ENCODE measurements around the gene BABAM2.
A peak's percentile ranks its signal among the peaks of the same experiment; 100 is the strongest.
"Not testable (repeated sequence)": the region's sequence is repeated elsewhere in the genome, so short reads cannot be mapped to it uniquely, and the experiment has no call there.

The BABAM2 gene

GRCh38 chr2:27890146-27890923, at the start of gene BABAM2, which contains the start of gene RBKS:
BABAM2 (plus strand) TSS chr2:27890729; CDS start chr2:27894557, 3,828 bp downstream.
RBKS (minus strand) TSS chr2:27890387; CDS start chr2:27890345, 42 bp downstream.
- DNase-seq (ENCODE audit: low spot score): peak; percentile 79

DNA sequence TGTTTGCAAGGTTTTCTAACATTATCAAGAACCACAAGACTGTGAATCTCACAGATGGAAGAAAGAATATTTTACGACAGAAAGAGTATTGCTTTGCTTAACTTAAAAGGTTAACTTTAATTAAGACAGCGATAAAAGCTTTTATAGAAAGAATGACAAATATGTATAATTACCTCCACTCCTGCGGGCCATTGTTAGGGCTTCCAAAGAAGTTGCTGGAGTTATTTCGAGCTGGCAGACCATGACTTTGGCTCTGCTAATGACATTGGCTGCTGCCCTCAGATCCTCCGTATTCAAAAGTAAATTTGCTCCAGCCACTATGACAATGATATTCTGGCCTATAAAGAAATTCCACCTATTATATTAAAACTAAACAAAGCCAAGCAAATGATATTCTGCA, 47.6 kb upstream of the BABAM2 start:
- DNase-seq (ENCODE audit: low spot score): no peak

GRCh38 chr2:27843992-27844391, 46.5 kb upstream of the BABAM2 start:
- no peak for DNase-seq (ENCODE audit: low spot score)

DNA sequence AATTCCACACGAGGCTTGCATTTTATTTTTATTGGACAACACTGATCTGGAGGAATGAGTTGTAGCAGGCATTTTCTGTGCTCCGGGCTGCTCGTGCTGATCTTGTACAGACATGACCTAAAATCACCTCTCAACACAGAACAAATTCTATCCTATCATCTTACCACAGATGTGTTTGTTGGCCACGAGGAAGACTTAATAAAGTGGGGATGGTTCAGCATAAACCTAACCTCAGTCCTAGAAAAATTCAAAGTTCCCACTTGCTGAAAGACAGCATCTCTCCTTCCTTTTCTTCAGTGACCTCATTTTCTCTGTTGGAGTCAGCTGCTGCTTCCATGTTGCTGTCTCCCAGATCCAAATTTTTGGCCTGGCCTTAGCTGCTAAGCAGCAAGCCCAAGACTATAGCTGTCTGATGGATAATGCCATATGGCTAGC, 45.7 kb upstream of the BABAM2 start:
- no peak for DNase-seq (ENCODE audit: low spot score)

- no peak for DNase-seq (ENCODE audit: low spot score)
These were observed 43.2 kb upstream of the BABAM2 start for GRCh38 chr2:27847333-27847732.

- no peak for DNase-seq (ENCODE audit: low spot score)
These were observed 40.8 kb upstream of the BABAM2 start for GRCh38 chr2:27849558-27850205.

GRCh38 chr2:27852691-27853090, 37.8 kb upstream of the BABAM2 start:
- no peak for DNase-seq (ENCODE audit: low spot score)

DNA sequence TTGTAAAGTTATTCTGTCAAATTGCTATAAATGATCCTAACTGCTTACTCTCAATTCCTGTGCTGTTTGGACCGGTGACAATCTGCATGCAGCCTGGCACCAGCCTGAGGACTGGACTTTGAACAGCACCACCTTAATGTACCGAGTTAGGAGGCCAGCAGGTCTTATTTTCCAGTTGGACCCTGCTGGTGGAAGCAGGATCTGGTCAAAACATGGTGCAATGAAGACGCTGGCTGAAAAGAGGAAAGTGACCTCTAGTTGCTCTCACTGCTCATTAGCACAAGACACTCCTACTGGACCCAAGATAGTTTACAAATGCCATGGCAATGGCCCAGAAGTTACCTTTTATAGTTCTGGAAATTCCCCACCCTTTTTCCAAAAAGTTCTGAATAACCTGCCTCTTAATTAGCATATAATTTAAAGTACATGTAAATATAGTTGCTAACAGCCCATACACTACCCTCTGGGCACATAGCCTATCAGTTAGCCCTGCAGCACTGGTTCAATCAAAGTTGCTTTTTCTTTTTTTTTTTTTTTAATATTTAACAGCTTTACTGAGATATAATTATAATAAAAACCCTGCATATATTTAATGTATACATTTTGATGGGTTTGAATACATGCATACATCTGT, 36.2 kb upstream of the BABAM2 start:
- no peak for DNase-seq (ENCODE audit: low spot score)

- DNase-seq (ENCODE audit: low spot score): no peak
These were observed 35.1 kb upstream of the BABAM2 start for GRCh38 chr2:27855476-27855875.

GRCh38 chr2:27856386-27856785, 34.1 kb upstream of the BABAM2 start:
- DNase-seq (ENCODE audit: low spot score): no peak

DNA sequence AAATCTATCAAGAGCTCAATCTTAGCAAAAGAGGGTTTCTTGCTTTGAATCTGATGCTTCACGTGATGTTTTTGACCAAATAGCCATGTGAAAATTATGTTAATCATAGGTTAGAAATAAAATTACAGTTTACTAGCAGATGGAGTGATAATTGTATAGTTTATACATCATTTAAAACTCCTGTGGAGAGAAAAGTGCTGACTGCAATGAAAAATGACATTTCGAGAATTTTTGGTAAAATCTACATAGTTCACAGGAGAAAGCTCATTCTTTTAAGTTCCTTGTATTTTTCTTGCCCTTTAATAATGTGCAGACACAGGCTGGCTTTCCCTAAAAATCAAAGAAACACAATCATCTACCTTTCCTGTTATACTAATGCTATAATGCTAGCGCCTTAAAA, 33.6 kb upstream of the BABAM2 start:
- no peak for DNase-seq (ENCODE audit: low spot score)

DNA sequence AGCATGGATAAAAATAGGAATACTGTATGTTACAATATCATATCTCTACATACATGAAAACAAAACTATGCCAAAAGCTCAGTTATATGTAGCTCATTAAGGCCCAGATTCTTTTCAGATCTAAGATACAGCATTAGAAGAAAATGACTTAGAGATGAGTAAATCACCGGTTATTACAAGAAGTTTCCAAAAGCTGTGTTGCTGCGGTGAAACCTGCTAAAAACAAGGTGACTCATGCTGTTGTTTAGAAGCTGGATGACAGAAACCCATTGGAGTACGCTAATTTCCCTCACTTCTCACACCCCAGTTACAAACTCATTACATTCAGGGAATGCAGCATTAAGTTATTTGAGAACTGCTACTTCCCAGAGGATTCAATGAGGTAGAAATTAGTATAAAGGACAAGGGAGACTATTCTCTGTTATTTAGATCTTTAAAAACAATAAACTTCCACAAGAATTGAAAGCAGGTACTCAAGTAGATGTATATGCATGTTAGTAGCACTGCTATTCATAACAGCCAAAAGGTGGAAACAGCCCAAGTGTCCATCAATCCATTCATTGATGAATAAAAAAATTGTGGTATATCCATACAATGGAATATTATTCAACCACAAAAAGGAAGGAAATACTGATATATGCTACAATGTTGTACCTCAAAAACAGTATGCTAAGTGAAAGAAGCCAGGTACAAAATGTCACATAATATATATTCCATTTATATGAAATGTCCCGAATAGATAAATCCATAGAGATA, 32.9 kb upstream of the BABAM2 start:
- no peak for DNase-seq (ENCODE audit: low spot score)

- DNase-seq (ENCODE audit: low spot score): no peak
These were observed 30.4 kb upstream of the BABAM2 start for GRCh38 chr2:27860111-27860510.

GRCh38 chr2:27863146-27863545, 27.4 kb upstream of the BABAM2 start:
- no peak for DNase-seq (ENCODE audit: low spot score)

DNA sequence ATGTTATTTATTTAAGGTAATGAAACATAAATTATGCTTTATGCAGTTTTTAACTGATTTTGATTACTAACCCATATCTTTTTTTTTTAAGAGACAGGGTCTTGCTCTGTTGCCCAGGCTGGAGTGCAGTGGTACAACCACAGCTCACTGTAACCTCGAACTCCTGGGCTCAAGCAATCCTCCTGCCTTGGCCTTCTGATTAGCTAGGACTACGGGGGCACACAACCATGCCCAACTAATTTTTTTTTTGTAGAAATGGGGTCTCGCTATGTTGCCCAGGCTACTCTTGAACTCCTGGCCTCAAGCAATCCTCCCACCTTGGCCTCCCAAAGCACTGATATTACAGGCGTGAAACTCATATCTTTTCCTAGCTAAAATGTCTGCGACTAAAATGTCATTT, 26.6 kb upstream of the BABAM2 start:
- not testable (repeated sequence) for DNase-seq (ENCODE audit: low spot score)

GRCh38 chr2:27866237-27866636, 24.3 kb upstream of the BABAM2 start:
- DNase-seq (ENCODE audit: low spot score): no peak

DNA sequence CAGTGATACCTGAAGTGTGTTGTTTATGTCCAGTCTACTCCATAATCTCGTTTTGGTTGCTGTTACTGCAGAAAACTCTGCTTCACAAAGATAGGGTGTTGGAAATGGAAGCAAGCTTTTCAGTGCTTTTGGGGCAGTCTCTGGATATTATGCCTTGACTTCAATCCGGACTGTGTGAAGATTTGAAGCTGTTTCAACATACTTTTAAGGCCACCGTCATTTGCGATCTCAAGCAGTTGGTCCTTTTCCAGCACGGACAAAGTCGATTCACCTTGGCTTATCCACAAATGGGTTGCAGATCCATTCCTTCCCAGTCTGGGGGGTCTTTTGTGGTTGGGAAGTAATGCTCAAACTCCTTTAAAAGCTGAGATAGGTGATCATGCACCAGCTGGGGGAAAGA, 20.8 kb upstream of the BABAM2 start:
- DNase-seq (ENCODE audit: low spot score): no peak

DNA sequence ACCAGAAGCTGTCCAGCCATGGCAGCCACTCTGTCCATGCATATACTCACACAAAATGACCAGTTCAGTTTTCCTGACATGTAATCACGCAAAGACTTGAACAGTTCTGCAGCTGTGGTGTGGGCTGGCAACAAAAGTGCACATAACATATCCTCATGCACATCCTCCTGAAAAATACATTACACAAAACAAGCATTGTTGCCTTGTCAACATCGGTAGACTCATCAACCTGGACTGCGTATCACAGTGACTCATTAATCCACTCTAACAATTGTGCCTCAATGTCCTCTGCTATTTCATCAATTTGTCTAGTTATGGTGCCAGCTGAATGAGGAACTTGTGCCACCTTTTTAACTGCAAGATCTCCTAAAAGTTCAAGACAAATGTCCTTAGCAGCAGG, 19.8 kb upstream of the BABAM2 start:
- DNase-seq (ENCODE audit: low spot score): no peak

DNA sequence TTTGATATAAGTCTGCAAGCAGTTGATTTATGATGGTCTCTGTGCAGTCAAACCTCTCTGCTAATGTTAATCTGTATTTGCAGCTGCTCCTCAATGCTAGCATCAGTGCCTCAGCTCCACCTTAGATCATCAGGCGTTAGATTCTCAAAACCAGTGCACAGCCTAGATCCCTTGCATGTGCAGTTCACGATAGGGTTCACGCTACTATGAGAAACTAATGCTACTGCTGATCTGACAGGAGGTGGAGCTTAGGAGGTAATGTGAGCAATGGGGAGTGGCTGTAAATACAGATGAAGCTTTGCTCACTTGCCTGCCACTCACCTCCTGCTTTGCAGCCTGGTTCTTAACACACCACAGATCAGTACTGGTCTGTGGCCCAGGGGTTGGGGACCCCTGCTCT, 18.7 kb upstream of the BABAM2 start:
- DNase-seq (ENCODE audit: low spot score): no peak

DNA sequence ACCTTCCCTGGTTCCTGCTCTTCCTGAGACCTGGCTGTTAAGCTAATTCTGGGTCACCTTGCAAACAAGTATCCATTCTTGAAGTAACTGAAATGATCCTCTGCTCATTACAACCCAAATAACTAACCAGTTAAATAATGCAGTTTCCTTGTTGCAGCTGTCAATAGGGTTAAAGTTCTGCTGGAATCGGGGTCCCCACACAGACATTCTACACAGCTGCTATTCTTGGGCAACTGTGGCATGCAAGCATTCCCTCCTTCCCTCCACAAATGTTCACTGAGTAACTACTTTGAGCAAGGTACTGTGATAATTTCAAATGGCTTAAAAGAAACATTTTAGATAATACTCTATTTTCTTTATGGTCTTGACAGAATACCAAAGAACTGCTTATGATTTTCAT, 17.4 kb upstream of the BABAM2 start:
- no peak for DNase-seq (ENCODE audit: low spot score)

DNA sequence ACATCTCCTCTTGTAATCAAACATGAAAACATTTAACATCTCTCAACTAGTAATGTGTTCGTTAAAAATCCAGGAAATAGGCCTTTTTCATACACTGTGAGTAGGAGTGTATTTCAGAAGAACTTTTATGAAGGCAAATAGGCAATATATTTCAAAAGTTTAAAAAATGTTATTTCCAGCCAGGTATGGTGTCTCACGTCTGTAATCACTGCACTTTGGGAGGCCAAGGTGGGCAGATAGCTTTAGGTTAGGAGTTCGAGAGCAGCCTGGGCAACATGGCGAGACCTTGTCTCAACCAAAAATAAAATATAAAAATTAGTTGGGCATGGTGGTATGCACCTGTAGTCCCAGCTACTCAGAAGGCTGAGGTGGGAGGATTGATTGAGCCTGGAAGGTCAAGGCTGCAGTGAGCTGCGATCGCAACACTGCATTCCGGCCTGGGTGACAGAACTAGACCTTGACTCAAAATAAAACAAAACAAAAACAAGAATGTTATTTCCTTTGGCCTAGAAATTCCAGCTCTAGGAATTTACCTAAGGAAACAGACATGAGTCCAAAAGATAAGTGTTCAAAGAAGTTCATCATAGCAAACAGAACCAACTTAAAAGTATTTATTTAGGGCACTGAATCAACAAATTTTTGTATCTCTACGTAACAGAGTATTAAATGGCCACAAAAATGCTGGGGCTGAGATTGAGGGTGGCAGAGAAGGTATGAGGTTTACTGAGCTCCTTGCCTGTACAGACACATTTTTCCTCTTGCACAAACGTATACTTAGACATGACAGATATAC, 15.2 kb upstream of the BABAM2 start:
- DNase-seq (ENCODE audit: low spot score): no peak

GRCh38 chr2:27878825-27879224, 11.7 kb upstream of the BABAM2 start:
- DNase-seq (ENCODE audit: low spot score): no peak

All from HuH-7 (cell line).